Measurements from ENCODE around the gene COL18A1. TPM values are rescaled to one million over a fixed set of nuclear protein-coding genes. Genes with fewer than 3 reads are reported as not detected.

The COL18A1 gene
- total RNA-seq, 2 donors from 2014 or later = 117 to 134 TPM

- TF ChIP-seq CTCF (IDR thresholded peaks at IDR 0.05) = no peak
Observed at GRCh38 chr21:45371081-45371480, 33.9 kb upstream of the COL18A1 start.

GRCh38 chr21:45371655-45372054 is 33.3 kb upstream of the COL18A1 start:
- H3K27me3 ChIP-seq = no peaks in the 10 kb centered on the region
- H3K36me3 ChIP-seq = no peaks in the 10 kb centered on the region
- peaks cover 0 to 13% of the 10 kb centered on the region in 2 donors for H3K4me1 ChIP-seq
- H3K9me3 ChIP-seq = no peaks in the 10 kb centered on the region
- no peak overlapping the region for H3K4me3 ChIP-seq
- DNase-seq (ENCODE audit: low spot score) = no peak
- no peak overlapping the region for H3K27ac ChIP-seq
- TF ChIP-seq CTCF (IDR thresholded peaks at IDR 0.05) = no peak

More at GRCh38 chr21:45371081-45371480, 33.9 kb upstream of the COL18A1 start:
- Histone ChIP-seq H3K36me3 (no peaks in the 10 kb centered on the region), H3K27ac (no peak overlapping the region), H3K4me3 (no peak overlapping the region), H3K9me3 (no peaks in the 10 kb centered on the region), H3K27me3 (no peaks in the 10 kb centered on the region), H3K4me1 (peaks cover 0 to 19% of the 10 kb centered on the region in 2 donors)
- no peak for DNase-seq (ENCODE audit: low spot score)

GRCh38 chr21:45372732-45373355 is 32.1 kb upstream of the COL18A1 start:
- no peak for TF ChIP-seq CTCF (IDR thresholded peaks at IDR 0.05)
- DNase-seq (ENCODE audit: low spot score) = no peak
- Histone ChIP-seq H3K27me3 (no peaks in the 10 kb centered on the region), H3K4me3 (no peak overlapping the region), H3K27ac (no peak overlapping the region), H3K9me3 (peaks cover 0 to 5% of the 10 kb centered on the region in 2 donors), H3K36me3 (no peaks in the 10 kb centered on the region), H3K4me1 (peaks cover 0 to 1% of the 10 kb centered on the region in 2 donors)

GRCh38 chr21:45373991-45374816 is 30.8 kb upstream of the COL18A1 start:
- no peak overlapping the region for H3K4me3 ChIP-seq
- no peak for TF ChIP-seq CTCF (IDR thresholded peaks at IDR 0.05)
- H3K4me1 ChIP-seq = no peaks in the 10 kb centered on the region
- no peak overlapping the region for H3K27ac ChIP-seq
- no peaks in the 10 kb centered on the region for H3K36me3 ChIP-seq
- DNase-seq (ENCODE audit: low spot score) = no peak
- no peaks in the 10 kb centered on the region for H3K27me3 ChIP-seq
- peaks cover 0 to 5% of the 10 kb centered on the region in 2 donors for H3K9me3 ChIP-seq

GRCh38 chr21:45374826-45375455 is 30.0 kb upstream of the COL18A1 start:
- Histone ChIP-seq H3K27me3 (no peaks in the 10 kb centered on the region), H3K36me3 (no peaks in the 10 kb centered on the region), H3K4me1 (no peaks in the 10 kb centered on the region), H3K4me3 (no peak overlapping the region), H3K9me3 (peaks cover 0 to 5% of the 10 kb centered on the region in 2 donors), H3K27ac (no peak overlapping the region)
- no peak for DNase-seq (ENCODE audit: low spot score)
- no peak for TF ChIP-seq CTCF (IDR thresholded peaks at IDR 0.05)

All from right atrium auricular region (tissue), 2 donors.